Measurements from ENCODE around the gene SLC17A6.

DNA sequence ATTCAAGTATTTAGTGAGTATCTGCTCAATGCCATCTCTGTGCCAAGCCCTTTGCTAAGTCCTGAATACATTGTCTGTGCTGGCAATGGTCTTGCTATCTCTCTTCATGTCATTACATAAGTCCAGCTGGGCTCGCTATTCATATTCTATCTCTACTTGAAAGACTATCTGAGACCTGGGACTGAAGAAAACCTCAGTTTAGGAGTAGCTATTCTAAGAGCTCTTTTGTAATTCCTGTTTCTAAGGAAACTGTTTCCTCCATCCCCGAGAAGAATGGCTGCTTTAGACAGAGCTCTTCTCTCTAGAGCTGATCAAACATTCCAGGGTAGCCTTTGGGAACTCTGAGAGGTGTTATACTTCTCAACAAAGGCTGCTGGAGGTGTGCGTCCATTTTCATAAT is 33.0 kb downstream of the SLC17A6 start:
- no peak for TF ChIP-seq ESRRA (CRISPR knock-in tag; IDR thresholded peaks at IDR 0.05; ENCODE audit: borderline replicate concordance)
- TF ChIP-seq, protein P1, sequence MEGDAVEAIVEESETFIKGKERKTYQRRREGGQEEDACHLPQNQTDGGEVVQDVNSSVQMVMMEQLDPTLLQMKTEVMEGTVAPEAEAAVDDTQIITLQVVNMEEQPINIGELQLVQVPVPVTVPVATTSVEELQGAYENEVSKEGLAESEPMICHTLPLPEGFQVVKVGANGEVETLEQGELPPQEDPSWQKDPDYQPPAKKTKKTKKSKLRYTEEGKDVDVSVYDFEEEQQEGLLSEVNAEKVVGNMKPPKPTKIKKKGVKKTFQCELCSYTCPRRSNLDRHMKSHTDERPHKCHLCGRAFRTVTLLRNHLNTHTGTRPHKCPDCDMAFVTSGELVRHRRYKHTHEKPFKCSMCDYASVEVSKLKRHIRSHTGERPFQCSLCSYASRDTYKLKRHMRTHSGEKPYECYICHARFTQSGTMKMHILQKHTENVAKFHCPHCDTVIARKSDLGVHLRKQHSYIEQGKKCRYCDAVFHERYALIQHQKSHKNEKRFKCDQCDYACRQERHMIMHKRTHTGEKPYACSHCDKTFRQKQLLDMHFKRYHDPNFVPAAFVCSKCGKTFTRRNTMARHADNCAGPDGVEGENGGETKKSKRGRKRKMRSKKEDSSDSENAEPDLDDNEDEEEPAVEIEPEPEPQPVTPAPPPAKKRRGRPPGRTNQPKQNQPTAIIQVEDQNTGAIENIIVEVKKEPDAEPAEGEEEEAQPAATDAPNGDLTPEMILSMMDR (IDR thresholded peaks at IDR 0.05), result no peak
- no peak for TF ChIP-seq USF2 (CRISPR knock-in tag; IDR thresholded peaks at IDR 0.05)
- no peak for TF ChIP-seq ATF3 (CRISPR knock-in tag; conservative IDR thresholded peaks at IDR 0.05)
- TF ChIP-seq CBFB (CRISPR knock-in tag; IDR thresholded peaks at IDR 0.05; ENCODE audit: low read depth), result no peak
- no peak for TF ChIP-seq SMAD3 (CRISPR knock-in tag; IDR thresholded peaks at IDR 0.05; ENCODE audit: borderline replicate concordance)
- TF ChIP-seq, protein P2, sequence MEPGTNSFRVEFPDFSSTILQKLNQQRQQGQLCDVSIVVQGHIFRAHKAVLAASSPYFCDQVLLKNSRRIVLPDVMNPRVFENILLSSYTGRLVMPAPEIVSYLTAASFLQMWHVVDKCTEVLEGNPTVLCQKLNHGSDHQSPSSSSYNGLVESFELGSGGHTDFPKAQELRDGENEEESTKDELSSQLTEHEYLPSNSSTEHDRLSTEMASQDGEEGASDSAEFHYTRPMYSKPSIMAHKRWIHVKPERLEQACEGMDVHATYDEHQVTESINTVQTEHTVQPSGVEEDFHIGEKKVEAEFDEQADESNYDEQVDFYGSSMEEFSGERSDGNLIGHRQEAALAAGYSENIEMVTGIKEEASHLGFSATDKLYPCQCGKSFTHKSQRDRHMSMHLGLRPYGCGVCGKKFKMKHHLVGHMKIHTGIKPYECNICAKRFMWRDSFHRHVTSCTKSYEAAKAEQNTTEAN (CRISPR knock-in tag; IDR thresholded peaks at IDR 0.05), result no peak
- TF ChIP-seq ZMAT4 (CRISPR knock-in tag; IDR thresholded peaks at IDR 0.05), result no peak
- TF ChIP-seq PREB (CRISPR knock-in tag; IDR thresholded peaks at IDR 0.05; ENCODE audit: borderline replicate concordance), result no peak
- no peak for TF ChIP-seq ZSCAN18 (CRISPR knock-in tag; IDR thresholded peaks at IDR 0.05)
- TF ChIP-seq FOXK1 (CRISPR knock-in tag; IDR thresholded peaks at IDR 0.05), result no peak
